Measurements from ENCODE around the gene UBD. TPM values are rescaled to one million over a fixed set of nuclear protein-coding genes. Genes with fewer than 3 reads are reported as not detected.

The UBD gene
- total and polyA plus RNA-seq, 9 of the 15 experiments (the other 6 are each of a cell fraction or from before 2014, with no cell fraction given), result not detected

DNA sequence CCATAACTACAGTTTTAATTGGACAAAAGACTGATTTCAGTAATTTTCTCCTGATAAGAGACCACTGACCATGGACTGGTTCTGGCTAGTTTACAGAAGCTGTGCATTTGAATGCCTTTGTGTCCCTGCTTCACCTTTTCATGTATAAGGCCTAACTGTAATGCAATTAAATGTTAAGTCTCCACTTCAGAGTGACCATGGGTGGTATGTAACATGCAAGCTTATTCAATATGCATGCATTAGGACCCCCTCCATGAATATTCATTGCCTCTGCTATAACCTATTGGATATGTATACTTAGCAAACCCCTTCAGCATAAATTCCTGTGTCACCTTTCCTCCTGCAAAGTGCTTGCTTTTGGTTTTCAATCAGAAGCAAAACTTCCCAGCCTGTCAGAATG lies 2.2 kb downstream of the UBD start:
- ATAC-seq, result no peak
- no peak overlapping the region for H3K4me2 ChIP-seq (ENCODE audit: insufficient read depth, low read length)
- no peaks in the 10 kb centered on the region for H3K36me3 ChIP-seq (ENCODE audit: control insufficient read depth, insufficient read depth, low read length)
- H3K9me1 ChIP-seq (ENCODE audit: control insufficient read depth, insufficient read depth, low read length), result no peaks in the 10 kb centered on the region
- ChIA-PET CTCF (ENCODE audit: low intra/inter-chr PET ratio) (no interaction called here), POLR2A (no interaction called here)
- no peaks in the 10 kb centered on the region for H3K9me3 ChIP-seq (replicated peaks; ENCODE audit: control insufficient read depth, insufficient read depth, low read depth, low read length)
- no peaks in the 10 kb centered on the region for H4K20me1 ChIP-seq (replicated peaks; ENCODE audit: control insufficient read depth, insufficient read depth, low read length)
- in situ Hi-C loops (cut with MboI), result no loop called here
- no TSS peak for BruUV-seq (replicated peaks)
- H3K79me2 ChIP-seq (ENCODE audit: control insufficient read depth, insufficient read depth, low read length), result no peaks in the 10 kb centered on the region
- peaks cover 14 to 41% of the 10 kb centered on the region in 2 experiments; a peak in 4 of 5 replicates for H3K27me3 ChIP-seq (ENCODE audit: control insufficient read depth in 2 of 2, insufficient read depth in 2 of 2, low read length in 2 of 2)
- FAIRE-seq, result no peak
- no peak overlapping the region for H2AFZ ChIP-seq (ENCODE audit: low read depth, low read length)
- no peak overlapping the region for H3K27ac ChIP-seq (ENCODE audit: extremely low read depth, low read depth, low read length)
- H3K4me1 ChIP-seq (replicated peaks in 1 of 2; ENCODE audit: control insufficient read depth in 2 of 2, insufficient read depth in 2 of 2, low read length in 2 of 2), result peaks cover 0 to 8% of the 10 kb centered on the region in 2 experiments; a peak in 2 of 5 replicates
- no peak overlapping the region for H3K4me3 ChIP-seq
- TF ChIP-seq, protein P1, sequence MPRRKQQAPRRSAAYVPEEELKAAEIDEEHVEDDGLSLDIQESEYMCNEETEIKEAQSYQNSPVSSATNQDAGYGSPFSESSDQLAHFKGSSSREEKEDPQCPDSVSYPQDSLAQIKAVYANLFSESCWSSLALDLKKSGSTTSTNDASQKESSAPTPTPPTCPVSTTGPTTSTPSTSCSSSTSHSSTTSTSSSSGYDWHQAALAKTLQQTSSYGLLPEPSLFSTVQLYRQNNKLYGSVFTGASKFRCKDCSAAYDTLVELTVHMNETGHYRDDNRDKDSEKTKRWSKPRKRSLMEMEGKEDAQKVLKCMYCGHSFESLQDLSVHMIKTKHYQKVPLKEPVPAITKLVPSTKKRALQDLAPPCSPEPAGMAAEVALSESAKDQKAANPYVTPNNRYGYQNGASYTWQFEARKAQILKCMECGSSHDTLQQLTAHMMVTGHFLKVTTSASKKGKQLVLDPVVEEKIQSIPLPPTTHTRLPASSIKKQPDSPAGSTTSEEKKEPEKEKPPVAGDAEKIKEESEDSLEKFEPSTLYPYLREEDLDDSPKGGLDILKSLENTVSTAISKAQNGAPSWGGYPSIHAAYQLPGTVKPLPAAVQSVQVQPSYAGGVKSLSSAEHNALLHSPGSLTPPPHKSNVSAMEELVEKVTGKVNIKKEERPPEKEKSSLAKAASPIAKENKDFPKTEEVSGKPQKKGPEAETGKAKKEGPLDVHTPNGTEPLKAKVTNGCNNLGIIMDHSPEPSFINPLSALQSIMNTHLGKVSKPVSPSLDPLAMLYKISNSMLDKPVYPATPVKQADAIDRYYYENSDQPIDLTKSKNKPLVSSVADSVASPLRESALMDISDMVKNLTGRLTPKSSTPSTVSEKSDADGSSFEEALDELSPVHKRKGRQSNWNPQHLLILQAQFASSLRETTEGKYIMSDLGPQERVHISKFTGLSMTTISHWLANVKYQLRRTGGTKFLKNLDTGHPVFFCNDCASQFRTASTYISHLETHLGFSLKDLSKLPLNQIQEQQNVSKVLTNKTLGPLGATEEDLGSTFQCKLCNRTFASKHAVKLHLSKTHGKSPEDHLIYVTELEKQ (CRISPR knock-in tag; IDR thresholded peaks at IDR 0.05), result no peak
- TF ChIP-seq RBM25 (IDR thresholded peaks at IDR 0.05; ENCODE audit: low read depth, low read length, severe bottlenecking) (no peak), ERF (CRISPR knock-in tag; IDR thresholded peaks at IDR 0.05) (no peak), ZNF431 (CRISPR knock-in tag; IDR thresholded peaks at IDR 0.05) (no peak), TEAD4 (IDR thresholded peaks at IDR 0.05; ENCODE audit: low read length) (no peak), TEAD4 (CRISPR knock-in tag; IDR thresholded peaks at IDR 0.05; ENCODE audit: borderline replicate concordance) (no peak), POLR2A (conservative IDR thresholded peaks at IDR 0.05) (no peak)
- H3K9ac ChIP-seq (ENCODE audit: insufficient read depth in 1 of 2, low read depth in 2 of 2, low read length in 2 of 2), result no peak overlapping the region
- DNase-seq (ENCODE audit: extremely low read depth in 1 of 4, low spot score in 3 of 4), result no peak
- intact Hi-C loops (cut with micrococcal nuclease), result no loop called here
